Embryonic facial prominence (tissue), 1 donor: ENCODE data around the gene PARP3.
"Not testable (repeated sequence)": the region's sequence is repeated elsewhere in the genome, so short reads cannot be mapped to it uniquely, and the experiment has no call there.

Experiments used
- DNase-seq: peaks from one replicate; pipeline ENCODE4 v3.0.0-alpha.2; 2016; ENCODE audit errors: extremely low spot score

Gene PARP3

DNA sequence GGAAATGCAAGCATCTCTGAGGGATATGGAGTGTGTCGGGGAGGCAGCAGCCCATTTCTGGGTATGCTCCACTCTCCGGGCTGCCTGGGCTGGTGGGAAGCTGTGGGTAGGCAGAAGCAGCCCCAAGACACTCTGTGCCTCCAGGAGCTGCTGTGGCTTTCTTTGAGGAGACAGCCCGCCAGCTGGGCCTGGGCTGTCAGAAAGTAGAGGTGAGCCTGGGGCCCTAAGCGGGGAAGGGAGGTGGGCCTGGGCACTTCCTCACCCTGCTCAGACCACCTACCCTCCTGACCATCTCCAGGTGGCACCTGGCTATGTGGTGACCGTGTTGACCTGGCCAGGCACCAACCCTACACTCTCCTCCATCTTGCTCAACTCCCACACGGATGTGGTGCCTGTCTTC, 42.9 kb downstream of the PARP3 start:
- no peak for DNase-seq

DNA sequence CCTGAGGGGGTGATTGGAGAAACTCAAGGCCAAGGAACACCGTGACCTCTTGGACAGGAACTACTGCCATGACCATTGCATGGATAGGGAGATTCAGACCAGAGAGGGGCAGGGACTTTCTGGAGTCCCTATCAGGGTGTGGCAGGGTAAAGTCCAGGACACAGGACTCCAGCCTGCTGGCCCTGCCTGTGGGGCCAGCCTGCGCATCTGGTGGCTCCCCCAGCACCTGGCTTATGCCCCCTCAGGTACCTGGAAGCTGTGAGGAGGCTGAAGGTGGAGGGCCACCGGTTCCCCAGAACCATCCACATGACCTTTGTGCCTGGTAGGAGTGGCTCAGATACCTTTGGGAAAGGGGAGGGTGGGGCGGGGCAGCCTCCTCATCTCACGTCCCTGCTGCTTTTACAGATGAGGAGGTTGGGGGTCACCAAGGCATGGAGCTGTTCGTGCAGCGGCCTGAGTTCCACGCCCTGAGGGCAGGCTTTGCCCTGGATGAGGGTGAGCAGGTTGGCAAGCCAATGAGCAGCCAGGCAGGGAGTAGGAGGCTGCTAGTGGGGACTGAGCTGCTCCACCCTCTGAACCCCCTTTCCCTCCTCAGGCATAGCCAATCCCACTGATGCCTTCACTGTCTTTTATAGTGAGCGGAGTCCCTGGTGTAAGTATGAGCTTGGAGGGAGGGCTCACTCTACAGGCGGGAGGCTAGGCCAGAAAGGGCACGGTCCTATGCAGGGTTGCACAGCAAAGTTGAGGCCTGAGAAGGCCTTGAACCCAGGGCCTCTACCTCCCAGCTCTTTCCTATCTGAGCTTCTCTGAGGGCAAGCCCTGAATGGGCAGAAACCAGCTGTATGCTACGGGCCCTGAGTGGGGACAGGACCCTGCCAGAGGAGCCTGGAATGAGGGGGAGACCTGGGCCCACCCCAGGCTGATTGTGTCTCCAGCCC, 44.1 kb downstream of the PARP3 start:
- no peak for DNase-seq

DNA sequence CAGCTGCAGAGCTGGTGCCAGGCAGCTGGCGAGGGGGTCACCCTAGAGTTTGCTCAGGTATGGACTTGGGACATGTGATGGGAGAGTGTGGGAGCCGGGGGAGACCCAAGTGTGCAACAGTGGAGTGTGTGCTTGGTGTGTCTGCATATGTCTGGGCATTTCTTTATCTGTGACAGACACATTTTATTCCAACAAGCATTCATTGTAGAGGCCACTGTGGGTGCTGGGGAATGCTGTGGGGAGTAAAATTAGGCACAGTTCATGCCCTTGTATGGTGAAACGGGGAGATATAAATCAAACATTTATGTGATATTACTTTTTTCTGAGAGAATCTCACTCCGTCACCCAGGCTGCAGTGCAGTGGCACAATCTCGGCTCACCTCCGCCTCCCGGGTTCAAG, 45.4 kb downstream of the PARP3 start:
- DNase-seq: no peak

DNA sequence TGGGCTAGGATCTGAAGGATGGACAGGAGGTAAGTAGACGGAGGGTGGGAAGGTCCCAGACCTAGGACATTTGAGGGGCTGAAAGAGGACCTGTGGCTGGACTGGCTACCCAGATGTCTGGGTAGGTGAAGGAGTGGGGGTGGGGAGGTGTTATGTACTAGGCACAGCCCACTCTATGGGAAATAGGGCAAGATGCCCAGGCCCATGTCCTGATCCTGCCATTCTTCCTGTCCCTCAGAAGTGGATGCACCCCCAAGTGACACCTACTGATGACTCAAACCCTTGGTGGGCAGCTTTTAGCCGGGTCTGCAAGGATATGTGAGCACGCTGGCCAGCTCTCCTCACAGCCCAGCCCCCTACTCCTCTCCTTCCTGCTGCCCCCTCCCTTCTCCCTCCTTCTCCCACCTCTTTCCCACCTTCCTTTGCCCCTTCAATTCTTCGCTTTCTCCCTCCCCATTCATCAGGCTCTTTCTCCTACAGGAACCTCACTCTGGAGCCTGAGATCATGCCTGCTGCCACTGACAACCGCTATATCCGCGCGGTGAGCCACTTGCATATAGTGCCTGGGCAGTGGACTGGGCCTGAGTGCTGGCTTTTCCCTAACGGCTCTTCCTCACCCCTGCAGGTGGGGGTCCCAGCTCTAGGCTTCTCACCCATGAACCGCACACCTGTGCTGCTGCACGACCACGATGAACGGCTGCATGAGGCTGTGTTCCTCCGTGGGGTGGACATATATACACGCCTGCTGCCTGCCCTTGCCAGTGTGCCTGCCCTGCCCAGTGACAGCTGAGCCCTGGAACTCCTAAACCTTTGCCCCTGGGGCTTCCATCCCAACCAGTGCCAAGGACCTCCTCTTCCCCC, 46.4 kb downstream of the PARP3 start:
- no peak for DNase-seq

DNA sequence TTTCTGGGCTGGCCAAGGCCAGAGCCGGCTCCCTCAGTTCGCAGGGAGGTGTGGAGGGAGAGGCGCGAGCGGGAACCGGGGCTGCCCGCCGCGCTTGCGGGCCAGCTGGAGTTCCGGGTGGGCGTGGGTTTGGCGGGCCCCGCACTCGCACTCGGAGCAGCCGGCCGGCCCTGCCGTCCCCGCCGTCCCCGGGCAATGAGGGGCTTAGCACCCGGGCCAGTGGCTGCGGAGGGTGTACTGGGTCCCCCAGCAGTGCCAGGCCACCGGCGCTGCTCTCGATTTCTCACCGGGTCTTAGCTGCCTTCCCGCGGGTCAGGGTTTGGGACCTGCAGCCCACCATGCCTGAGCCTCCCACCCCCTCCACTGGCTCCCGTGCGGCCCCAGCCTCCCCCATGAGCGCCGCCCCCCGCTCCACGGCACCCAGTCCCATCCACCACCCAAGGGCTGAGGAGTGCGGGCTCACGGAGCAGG, 48.4 kb downstream of the PARP3 start:
- DNase-seq: not testable (repeated sequence)

DNA sequence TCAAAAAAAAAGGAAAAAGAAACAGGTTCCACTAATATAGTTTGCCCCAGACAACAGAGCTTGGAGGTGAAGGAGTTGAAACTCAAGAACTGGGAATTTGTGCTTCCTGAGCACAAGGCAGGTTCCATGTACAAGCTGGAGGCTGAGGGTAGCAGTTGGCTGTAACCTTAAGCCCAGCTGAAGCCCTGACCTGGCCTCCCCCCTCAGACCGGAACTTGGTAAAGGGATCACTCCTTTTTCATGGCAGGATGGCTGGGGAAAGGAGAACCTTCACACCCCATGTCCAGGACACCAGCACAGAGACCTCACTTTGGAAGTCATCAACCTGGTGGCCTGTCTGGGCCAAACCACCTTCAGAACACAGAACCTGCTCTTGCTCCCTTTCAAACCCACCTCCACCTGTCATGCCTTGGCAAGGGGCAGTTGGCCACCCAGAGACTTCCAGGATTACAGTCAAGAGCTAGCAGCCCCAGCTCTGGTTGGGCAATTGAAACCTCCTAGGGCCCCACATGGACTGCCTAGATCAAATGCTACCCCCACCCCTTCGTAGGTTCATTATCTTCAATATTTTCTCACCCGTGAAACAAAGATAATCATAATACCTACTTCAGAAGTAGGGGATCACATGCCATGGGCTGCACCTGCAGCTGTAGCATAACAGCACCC, 50.0 kb downstream of the PARP3 start:
- DNase-seq: no peak

DNA sequence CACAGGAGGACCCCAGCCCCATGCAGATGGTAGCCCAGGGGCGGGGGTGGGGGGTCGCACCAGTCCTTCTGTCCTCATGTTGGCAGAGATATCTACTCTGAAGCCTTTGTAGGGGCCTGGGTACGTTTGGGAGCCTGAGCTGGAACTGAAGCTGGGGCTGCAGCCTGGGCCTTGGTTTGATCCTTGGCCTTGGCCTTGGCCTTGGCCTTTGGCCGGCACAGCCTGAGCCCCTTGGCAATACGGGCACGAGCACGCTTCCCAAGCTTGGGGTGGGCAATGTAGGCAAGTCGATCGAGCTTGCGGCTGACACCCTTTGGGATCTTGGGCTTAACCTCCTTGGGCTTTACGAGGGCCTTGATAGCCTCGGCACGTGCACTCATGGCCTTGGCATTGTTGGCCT, 51.5 kb downstream of the PARP3 start:
- not testable (repeated sequence) for DNase-seq

DNA sequence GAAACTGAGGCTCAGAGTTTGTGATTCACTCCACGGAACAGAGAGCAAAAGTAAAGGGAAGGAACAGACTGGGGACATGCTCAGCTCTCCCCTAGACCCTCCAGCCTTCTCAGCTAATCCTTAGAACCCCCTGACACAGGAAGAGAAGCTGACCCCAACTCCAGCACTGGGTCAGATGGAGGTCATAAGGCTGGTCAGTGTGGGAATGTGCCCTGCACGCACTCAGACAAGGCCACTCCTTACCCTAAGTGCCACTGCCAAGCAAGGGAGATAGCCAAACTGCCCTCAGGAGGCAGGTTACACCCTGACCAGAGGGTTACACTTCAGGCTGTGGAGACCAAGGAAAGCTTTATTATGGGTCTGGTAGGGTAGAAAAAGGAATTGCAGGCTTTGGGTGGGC, 52.4 kb downstream of the PARP3 start:
- DNase-seq: no peak

DNA sequence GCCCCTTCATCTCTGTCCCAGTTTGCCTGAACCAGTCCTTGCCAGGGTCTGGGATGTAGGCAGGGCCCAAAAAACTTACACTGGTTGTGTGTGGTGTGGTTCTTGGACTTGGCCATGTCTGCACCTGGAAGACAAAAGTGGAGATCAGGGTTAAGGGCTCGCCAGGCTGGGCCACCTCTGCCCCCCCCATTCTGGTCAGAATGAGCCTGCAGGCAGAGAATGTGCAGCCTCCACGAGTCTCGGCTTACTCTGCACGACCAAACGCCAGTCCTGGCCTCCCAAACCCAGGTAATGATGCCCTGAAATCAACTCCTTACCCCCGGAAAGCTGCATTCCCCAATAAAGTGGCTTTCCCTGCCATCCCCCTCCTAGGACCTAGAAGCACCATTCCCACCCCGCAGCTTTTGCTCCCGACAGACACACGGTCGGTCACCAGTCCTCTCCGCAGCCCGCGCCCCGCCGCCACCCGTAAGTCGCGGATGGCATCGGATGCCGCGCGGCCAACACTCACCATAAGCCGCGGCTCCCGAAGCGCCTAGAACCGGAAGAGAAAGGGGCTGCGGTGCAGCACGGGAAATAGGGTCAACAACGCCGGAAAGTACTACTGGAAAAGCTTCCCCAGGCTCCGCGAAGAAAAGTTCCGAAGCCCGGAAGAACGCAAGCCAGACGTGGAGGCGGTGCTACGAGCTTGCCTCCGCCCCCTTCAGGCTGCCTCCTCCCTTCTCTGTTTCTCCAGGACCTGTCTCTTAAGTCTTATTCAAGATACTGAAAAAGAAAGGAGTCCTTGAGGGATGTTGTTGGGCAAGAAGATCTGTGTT, 53.4 kb downstream of the PARP3 start, which contains the start of gene RPL29:
Gene RPL29, minus strand, starts transcription at position 550 of the 818 bp plus-strand sequence. Its CDS starts 434 bp downstream, at position 116.
- peak; percentile 94 for DNase-seq

DNA sequence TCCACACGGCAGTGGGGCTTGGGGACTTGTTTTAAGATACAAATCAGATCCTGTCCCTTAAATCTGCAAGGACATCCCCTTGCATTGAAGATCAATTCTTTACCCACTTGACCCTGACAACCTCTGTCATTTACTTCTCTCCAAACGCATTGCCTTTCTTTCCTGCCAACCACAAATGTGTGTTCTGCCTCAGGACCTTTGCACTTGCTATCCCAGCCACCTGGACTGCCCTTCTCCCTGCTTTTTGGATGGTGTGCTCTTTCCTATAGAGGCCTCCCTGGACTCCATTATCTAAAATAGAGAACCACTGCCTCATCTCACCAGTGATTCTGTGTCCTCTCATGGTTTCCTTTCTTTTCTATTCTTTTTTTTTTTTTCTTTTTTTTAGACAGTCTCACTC, 55.0 kb downstream of the PARP3 start:
- DNase-seq: no peak

DNA sequence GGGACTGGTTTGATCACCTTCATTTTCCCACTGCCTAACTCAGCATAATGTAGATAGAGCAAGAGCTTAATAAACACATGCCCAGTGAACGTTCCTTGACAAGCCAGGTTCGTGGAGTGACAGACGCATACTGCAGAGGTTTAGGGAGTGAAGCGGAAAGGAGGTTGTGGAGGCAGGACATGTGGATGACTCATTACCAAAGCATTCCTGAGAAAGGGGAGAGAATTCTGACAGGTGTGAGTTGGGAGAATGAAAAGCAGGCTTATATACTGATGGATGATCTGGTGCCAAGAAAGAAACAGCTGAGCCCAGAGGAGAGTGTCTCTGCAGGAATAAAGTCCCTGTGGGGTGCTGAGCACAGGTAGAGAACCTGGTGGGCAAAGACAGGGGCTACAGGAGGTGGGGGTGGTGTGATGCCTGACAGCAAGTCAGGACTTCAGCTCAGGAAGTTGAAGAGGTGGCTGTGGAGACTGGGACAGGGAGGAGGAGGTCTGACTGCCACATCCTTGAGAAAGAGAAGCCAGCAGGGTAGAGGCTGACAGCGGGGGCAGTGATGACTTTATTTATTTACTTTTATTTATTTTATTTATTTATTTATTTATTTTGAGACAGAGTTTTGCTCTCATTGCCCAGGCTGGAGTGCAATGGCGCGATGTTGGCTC, 55.9 kb downstream of the PARP3 start:
- no peak for DNase-seq
